GM04504 (cell line): ENCODE measurements around the gene MTRFR.
"Not testable (repeated sequence)": the region's sequence is repeated elsewhere in the genome, so short reads cannot be mapped to it uniquely, and the experiment has no call there.

Experiments
- DNase-seq: peaks from one replicate; pipeline ENCODE4 v3.0.0-alpha.2; 2012; ENCODE audit warnings: low read depth

MTRFR gene

GRCh38 chr12:123248996-123249741 lies 15.9 kb downstream of the MTRFR start:
- not testable (repeated sequence) for DNase-seq

GRCh38 chr12:123250471-123251383 lies 17.5 kb downstream of the MTRFR start:
- DNase-seq: no peak

- no peak for DNase-seq
Measured at GRCh38 chr12:123251403-123252076, 18.3 kb downstream of the MTRFR start.

- DNase-seq: not testable (repeated sequence)
Measured at GRCh38 chr12:123252365-123252764, 19.1 kb downstream of the MTRFR start.

GRCh38 chr12:123253641-123254459 lies 20.6 kb downstream of the MTRFR start:
- DNase-seq: no peak

GRCh38 chr12:123254853-123255446 lies 21.7 kb downstream of the MTRFR start:
- no peak for DNase-seq

GRCh38 chr12:123258593-123258992 lies 25.4 kb downstream of the MTRFR start:
- DNase-seq: no peak

- no peak for DNase-seq
Measured at GRCh38 chr12:123260081-123260480, 26.8 kb downstream of the MTRFR start.

GRCh38 chr12:123261196-123261595 lies 28.0 kb downstream of the MTRFR start:
- no peak for DNase-seq

GRCh38 chr12:123263196-123263817 lies 30.1 kb downstream of the MTRFR start:
- no peak for DNase-seq

GRCh38 chr12:123264642-123265041 lies 31.4 kb downstream of the MTRFR start:
- no peak for DNase-seq

- no peak for DNase-seq
Measured at GRCh38 chr12:123265851-123266678, 32.8 kb downstream of the MTRFR start.

- DNase-seq: no peak
Measured at GRCh38 chr12:123266679-123267277, 33.5 kb downstream of the MTRFR start.

GRCh38 chr12:123267335-123267920 lies 34.2 kb downstream of the MTRFR start:
- no peak for DNase-seq

GRCh38 chr12:123267991-123268843 lies 35.0 kb downstream of the MTRFR start:
- DNase-seq: no peak

- no peak for DNase-seq
Measured at GRCh38 chr12:123268850-123269249, 35.6 kb downstream of the MTRFR start.

GRCh38 chr12:123269395-123269892 lies 36.2 kb downstream of the MTRFR start:
- DNase-seq: peak; percentile 38

GRCh38 chr12:123269896-123270213 lies 36.6 kb downstream of the MTRFR start:
- DNase-seq: no peak
